ENCODE measurements around the gene DLD. TPM values are rescaled to one million over a fixed set of nuclear protein-coding genes. Genes with fewer than 3 reads are reported as not detected.
"Not testable (repeated sequence)": the region's sequence is repeated elsewhere in the genome, so short reads cannot be mapped to it uniquely, and the experiment has no call there.

DLD gene
- total RNA-seq, 2 donors from 2014 or later, result 60.4 to 80.8 TPM

GRCh38 chr7:107920048-107920772, 29.2 kb downstream of the DLD start:
- Histone ChIP-seq H3K36me3 (peaks cover 36% of the 10 kb centered on the region), H3K9me3 (no peaks in the 10 kb centered on the region)

DNA sequence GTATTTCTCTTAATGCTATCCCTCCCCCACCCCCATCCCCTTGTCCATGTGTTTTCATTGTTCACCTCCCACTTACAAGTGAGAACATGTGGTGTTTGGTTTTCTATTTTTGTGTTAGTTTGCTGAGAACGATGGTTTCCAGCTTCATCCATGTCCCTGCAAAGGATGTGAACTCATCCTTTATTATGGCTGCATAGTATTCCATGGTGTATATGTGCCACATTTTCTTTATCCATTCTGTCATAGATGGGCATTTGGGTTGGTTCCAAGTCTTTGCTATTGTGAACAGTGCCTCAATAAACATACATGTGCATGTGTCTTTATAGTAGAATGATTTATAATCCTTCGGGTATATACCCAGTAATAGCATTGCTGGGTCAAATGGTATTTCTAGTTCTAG, 30.8 kb downstream of the DLD start:
- not testable (repeated sequence) for H3K4me3 ChIP-seq; ATAC-seq (ENCODE audit: insufficient number of reproducible peaks, low FRiP score, low read depth); H3K4me1 ChIP-seq (ENCODE audit: control insufficient read depth in 1 of 2, low read depth in 2 of 2); H3K9me3 ChIP-seq; DNase-seq (ENCODE audit: low spot score); H3K27me3 ChIP-seq (replicated peaks; ENCODE audit: insufficient read depth); H3K27ac ChIP-seq
- H3K36me3 ChIP-seq, result peaks cover 27% of the 10 kb centered on the region

More at GRCh38 chr7:107920048-107920772, 29.2 kb downstream of the DLD start:
- Histone ChIP-seq H3K27me3 (replicated peaks; ENCODE audit: insufficient read depth) (no peaks in the 10 kb centered on the region), H3K27ac (peak overlapping the region in 1 of 2 donors; percentile 13), H3K4me1 (ENCODE audit: control insufficient read depth in 1 of 2, low read depth in 2 of 2) (peaks cover 0 to 10% of the 10 kb centered on the region in 2 donors), H3K4me3 (no peak overlapping the region)
- no peak for TF ChIP-seq CTCF (IDR thresholded peaks at IDR 0.05)
- ATAC-seq (ENCODE audit: insufficient number of reproducible peaks, low FRiP score, low read depth) (no peak), DNase-seq (ENCODE audit: low spot score) (no peak)

GRCh38 chr7:107922886-107923285, 31.9 kb downstream of the DLD start:
- H3K4me1 ChIP-seq (ENCODE audit: control insufficient read depth in 1 of 2, low read depth in 2 of 2), result peaks cover 0 to 10% of the 10 kb centered on the region in 2 donors
- DNase-seq (ENCODE audit: low spot score) (no peak), ATAC-seq (ENCODE audit: insufficient number of reproducible peaks, low FRiP score, low read depth) (no peak)
- no peaks in the 10 kb centered on the region for H3K9me3 ChIP-seq
- no peak for TF ChIP-seq CTCF (IDR thresholded peaks at IDR 0.05)
- no peak overlapping the region for H3K27ac ChIP-seq
- peaks cover 31% of the 10 kb centered on the region for H3K36me3 ChIP-seq
- no peak overlapping the region for H3K4me3 ChIP-seq
- H3K27me3 ChIP-seq (replicated peaks; ENCODE audit: insufficient read depth), result no peaks in the 10 kb centered on the region

GRCh38 chr7:107924841-107925504, 34.0 kb downstream of the DLD start:
- H3K27ac ChIP-seq, result no peak overlapping the region
- no peaks in the 10 kb centered on the region for H3K27me3 ChIP-seq (replicated peaks; ENCODE audit: insufficient read depth)
- H3K4me3 ChIP-seq, result no peak overlapping the region
- TF ChIP-seq CTCF (IDR thresholded peaks at IDR 0.05), result no peak
- no peaks in the 10 kb centered on the region for H3K9me3 ChIP-seq
- H3K36me3 ChIP-seq, result peaks cover 38% of the 10 kb centered on the region
- DNase-seq (ENCODE audit: low spot score), result no peak
- peaks cover 0 to 8% of the 10 kb centered on the region in 2 donors for H3K4me1 ChIP-seq (ENCODE audit: control insufficient read depth in 1 of 2, low read depth in 2 of 2)
- no peak for ATAC-seq (ENCODE audit: insufficient number of reproducible peaks, low FRiP score, low read depth)

GRCh38 chr7:107926481-107926880, 35.5 kb downstream of the DLD start:
- no peak for DNase-seq (ENCODE audit: low spot score)
- H3K9me3 ChIP-seq, result no peaks in the 10 kb centered on the region
- H3K4me1 ChIP-seq (ENCODE audit: control insufficient read depth in 1 of 2, low read depth in 2 of 2), result no peaks in the 10 kb centered on the region
- ATAC-seq (ENCODE audit: insufficient number of reproducible peaks, low FRiP score, low read depth), result no peak
- H3K36me3 ChIP-seq, result peaks cover 44% of the 10 kb centered on the region
- no peak overlapping the region for H3K4me3 ChIP-seq
- no peak overlapping the region for H3K27ac ChIP-seq
- H3K27me3 ChIP-seq (replicated peaks; ENCODE audit: insufficient read depth), result no peaks in the 10 kb centered on the region
- no peak for TF ChIP-seq CTCF (IDR thresholded peaks at IDR 0.05)

Measured in thoracic aorta (tissue), 2 donors.